NCI-H526 treated with DMSO at 0.1 percent for 48 hours (cell line): ENCODE measurements around the gene HAP1.
A peak's percentile ranks its signal among the peaks of the same experiment; 100 is the strongest.
"Not testable (repeated sequence)": the region's sequence is repeated elsewhere in the genome, so short reads cannot be mapped to it uniquely, and the experiment has no call there.

Experiments used
- DNase-seq: peaks from one replicate; lab custom pipeline; 2025; lab: John Stamatoyannopoulos, UW

The HAP1 gene

DNA sequence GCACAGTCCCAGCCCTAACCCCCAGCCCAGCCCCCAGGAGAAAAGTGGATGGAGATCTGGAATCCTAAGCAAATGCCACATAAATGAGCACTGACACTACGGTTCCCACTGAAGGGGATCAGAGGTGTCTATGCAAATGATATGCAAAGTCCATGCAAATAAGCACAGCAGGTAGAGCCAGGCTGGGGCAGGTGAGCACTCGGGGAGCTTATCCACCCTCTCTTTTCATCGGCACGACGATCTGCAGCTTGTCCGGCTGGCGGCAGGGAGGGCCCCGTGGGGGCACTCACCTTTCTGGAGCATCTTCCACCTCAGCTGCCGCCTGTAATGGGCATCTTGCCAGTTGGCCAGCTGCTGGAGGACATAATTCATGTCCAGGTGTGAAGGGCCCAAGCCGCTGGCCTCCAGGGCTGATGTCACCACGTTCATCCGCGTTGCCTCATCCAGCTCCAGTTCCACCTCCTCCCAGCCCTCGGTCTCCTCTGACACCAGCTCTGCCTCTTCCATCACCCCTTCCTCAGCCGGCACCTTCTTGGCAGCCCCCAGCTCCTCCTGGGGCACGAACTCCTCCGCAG, 9.9 kb downstream of the HAP1 start:
- peak; percentile 96 for DNase-seq

GRCh38 chr17:41723801-41724475, 10.5 kb downstream of the HAP1 start:
- no peak for DNase-seq

DNA sequence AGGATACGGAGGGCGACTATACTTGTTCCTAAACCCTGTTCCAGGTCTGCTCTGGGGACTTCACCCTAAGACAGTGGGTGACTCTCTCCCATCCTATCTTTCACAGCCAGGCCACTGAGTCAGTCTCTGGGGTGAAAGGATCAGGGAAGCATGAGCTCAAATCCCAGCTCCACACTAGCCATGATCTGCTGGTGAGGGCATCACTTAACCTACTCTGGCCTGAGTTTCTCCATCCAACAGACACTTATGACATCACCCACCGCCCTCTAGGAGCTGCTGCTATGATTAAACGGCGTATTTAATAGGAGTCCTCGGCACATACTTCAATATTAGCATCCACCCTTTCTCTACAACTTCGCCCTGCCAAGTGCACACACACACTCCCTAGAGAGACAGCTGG, 12.2 kb downstream of the HAP1 start:
- no peak for DNase-seq

GRCh38 chr17:41718287-41718645, 16.2 kb downstream of the HAP1 start:
- DNase-seq = no peak

- DNase-seq = no peak
Measured at GRCh38 chr17:41717408-41718286, 16.8 kb downstream of the HAP1 start.

- no peak for DNase-seq
Measured at GRCh38 chr17:41711669-41712400, 22.6 kb downstream of the HAP1 start, which contains the start of gene GAST. Gene GAST, plus strand, starts transcription at chr17:41712331. Its CDS starts 3,106 bp downstream, at chr17:41715437.

DNA sequence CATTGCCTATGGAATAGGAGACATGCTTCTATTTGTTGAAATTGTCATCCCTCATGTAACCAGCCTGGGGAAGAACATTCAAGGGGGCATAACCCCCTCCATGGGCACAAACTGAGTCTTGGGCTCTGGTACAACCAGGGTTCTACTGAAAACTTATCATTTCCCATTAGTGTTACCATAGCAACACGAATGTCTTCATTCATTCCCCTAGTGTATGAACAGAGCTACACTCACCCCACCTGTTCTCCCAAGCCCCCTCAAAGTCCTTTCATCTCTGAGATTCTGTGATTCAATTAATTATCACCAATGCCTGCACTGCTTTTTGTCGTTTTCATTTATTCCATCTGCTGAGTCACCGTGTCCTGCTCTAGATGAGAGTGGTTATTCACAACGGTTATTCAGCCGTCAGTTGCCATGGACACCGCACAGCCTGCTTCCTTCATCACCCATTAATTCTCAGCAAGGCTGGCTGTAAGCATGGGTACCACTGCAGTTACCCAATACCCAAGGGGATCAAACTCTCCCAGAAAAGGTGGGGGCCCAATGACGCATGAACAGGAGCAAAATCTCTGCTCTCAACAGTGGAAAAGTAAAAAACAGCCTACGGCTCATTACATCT, 23.9 kb downstream of the HAP1 start:
- no peak for DNase-seq

DNA sequence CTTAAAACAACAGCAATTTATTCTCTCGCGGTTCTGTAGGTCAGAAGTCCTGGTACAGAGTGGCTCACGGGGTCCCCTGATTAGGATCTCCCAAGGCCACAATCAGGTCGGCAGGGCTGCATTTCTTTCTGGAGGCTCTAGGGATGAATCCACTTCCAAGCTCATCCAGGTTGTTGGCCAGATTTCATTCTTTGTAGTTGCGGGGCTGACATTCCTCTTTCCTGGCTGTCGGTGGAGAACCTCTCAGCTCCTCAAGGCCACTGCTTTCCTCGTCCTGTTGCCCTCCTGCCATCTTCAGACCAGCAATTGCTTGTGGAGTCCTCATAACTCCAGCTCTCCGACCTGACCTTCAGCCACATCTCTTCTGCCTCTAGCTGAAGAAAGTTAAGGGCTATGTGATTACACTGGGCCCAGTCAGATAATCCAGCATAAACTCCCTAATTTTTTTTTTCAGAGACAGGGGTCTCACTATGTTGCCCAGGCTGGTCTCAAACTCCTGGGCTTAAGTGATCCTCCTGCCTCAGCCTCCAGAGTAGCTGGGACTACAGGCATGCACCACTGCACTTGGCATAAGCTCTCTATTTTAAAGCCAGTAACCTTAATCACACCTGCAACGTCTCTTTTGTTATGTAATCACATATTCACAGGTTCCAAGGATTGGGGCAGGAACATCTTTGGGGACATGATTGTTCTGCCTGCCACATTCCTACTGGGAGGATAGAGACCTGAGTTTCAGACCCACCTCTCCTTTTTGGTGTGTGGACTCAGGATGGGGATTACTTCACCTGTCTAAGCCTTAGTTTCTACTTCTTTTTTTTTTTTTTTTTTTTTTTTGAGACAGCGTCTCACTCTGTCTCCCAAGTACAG, 26.4 kb downstream of the HAP1 start:
- DNase-seq = no peak

DNA sequence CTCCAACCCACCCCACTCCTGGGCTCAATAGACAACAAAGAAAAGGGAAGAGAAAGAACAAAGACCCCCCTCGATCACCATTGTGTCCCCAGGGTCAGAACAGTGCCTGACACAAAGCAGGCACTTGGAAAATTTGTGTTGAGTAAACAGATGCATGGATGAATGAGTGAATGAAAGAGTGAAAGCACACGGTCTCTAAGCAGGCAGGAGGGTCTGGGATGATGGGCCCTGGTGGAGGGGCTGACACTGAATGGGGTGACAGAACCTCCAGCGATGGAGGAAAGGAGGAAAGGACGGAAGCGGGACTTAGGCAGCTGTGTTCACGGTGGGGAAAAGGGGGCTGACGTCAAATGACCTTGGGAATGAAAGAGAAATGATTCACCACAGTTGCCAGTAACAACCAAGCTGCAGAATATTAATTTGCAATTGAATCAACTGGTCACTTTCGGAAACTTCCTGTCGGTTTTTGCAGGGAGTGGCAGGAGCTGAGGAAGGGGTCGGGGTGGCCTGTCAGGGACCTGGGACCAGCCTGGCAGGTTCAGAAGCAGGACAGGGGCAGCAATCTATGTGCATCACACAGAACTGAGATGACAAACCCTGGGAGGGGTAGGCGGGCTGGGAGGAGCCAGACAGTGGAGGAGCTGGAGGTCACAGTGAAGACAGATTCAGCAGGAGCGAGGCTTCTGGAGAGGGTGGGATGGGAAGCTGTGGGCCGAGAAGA, 29.0 kb downstream of the HAP1 start:
- no peak for DNase-seq

DNA sequence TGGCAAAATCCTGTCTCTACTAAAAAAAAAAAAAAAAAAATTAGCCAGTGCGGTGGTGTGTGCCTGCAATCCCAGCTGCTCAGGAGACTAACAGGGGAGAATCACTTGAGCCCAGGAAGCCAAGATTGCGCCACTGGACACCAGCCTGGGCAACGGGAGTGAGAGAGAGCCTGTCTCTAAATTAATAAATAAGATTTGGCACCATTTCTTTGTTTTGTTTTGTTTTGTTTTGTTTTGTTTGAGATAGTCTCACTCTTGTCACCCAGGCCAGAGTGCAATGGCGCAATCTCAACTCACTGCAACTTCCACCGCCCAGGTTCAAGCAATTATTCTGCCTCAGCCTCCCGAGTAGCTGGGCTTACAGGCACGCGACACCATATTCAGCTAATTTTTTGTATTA, 31.7 kb downstream of the HAP1 start:
- no peak for DNase-seq

GRCh38 chr17:41700843-41701242, 33.6 kb downstream of the HAP1 start:
- DNase-seq = not testable (repeated sequence)

- DNase-seq = no peak
Measured at GRCh38 chr17:41697122-41697962, 37.1 kb downstream of the HAP1 start.

DNA sequence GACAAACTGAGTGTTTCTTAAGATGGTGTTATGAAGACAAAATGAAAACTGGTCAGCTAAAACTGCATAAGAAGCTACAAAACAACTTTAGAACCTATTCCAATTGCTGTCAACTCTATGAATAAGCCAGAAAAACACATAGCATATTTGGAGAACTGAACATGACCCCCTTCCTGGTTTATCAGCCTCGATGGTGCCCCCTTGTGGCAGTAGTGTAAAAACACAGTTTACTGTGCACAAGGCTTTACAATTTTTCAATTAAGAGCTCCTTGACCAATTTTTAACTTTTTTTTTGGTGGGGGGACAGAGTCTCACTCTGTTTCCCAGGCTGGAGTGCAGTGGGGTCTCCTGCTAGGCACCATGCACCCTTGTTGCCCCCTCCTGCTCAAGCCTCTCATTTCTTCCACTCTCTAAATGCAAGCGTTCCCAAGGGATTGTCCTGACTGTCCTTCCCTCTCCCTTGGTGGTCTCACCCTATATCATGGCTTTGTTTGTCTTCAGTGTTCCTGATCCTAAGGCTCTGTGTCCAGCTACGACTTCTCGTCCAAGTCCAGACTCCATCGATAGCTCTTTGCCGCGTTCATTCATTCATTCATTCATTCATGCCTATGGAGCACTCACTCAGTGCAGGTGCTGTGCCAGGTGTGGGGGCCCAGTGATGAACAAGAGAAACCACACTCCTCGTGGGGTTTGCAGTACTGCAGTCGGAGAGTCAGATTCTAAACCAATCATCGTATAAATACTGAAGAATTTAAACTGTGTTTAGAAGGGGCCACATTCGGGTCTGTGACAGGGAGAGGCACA, 38.3 kb downstream of the HAP1 start:
- peak; percentile 26 for DNase-seq

- DNase-seq = no peak
Measured at GRCh38 chr17:41695134-41695661, 39.2 kb downstream of the HAP1 start.

DNA sequence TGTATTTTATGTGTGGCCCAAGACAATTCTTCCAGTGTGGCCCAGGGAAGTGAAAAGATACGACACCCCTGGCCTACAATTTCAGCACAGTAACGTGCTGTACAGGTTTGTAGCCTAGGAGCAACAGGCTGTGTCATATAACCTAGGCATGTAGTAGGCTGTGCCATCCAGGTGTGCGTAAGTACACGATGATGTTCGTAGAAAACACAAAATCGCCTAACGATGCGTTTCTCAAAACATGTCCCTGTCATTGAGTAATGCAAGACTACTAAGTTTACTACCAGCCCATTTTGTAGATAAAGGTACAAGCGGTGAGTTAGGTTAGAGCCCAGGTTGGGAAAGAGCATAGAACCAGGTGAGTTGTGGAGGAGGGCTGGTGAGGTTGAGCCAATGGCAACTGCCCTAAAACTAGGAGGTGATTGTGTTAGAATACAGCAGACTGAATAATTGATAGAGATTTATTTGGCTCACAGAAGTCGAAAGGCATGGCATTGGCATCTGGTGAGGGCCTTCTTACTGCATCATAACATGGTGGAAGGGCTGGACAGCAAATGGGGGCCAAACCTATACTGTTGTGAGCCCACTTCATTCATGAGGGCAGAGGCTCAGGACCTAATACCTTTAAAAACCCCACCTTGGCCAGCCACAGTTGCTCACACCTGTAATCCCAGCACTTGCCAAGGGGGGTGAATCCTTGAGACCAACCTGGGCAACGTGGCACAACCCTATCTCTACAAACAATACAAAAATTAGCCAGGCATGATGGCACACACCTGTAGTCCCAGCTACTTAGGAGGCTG, 41.5 kb downstream of the HAP1 start:
- no peak for DNase-seq

DNA sequence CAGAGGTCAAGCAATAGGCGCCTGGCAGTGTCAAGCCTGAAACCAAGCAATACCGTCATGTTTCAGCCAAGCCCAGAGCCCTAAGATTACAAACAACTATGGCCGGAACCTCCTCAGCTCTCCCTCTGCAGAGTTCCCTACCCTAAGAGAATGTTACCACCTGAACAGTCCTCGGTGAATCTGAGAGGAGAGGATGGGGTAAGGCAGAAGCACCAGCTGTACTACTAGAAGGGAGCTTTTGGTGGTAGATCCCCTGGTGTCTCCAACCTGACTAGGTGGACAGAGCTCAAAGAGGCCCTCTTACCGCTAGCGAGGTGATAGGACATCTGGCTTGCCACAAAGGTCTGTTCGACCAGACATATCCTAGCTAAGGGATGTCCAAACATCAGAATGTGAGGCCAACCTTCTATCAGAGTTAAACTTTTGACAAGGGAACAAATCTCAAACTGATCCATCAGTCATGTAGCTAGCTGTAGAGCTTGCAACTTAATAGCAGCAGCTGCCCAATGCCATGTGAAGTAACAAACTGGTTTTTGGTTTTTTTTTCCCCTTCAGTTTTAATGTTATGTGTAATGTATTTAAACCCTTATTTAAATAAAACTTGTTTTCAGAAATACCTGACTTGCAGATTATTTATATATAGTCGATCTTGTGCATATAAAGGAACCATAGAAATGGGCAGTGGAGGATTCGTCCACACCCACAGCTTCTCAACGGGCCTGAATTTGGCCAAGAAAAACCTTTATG, 43.2 kb downstream of the HAP1 start:
- DNase-seq = no peak

DNA sequence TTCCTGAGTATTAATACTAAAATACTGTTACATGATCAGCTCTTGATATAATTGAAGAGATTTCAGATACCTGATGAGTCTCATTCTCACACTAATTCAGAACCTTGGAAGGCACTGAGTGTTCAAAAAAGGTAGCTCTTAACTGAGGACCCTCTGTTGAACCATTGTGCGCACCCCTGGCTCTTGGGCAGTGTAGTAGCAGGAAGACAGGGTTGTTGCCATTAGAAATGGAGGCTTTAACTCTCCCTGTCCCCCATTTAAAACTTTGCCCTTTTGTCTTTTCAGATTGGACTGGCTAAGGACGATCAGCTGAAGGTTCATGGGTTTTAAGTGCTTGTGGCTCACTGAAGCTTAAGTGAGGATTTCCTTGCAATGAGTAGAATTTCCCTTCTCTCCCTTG, 43.9 kb downstream of the HAP1 start:
- DNase-seq = no peak
